ENCODE results near the gene CCNY.

Gene CCNY

GRCh38 chr10:35348609-35349388 is 12.5 kb downstream of the CCNY start:
- H3K4me1 ChIP-seq (ENCODE audit: low read depth, poor library complexity, severe bottlenecking), result peaks cover 2% of the 10 kb centered on the region
- H2AFZ ChIP-seq (ENCODE audit: low read depth), result no peak overlapping the region
- H4K20me1 ChIP-seq (ENCODE audit: insufficient read depth), result peaks cover 6% of the 10 kb centered on the region; the same call in 1 of the 2 replicates

GRCh38 chr10:35349389-35349915 is 13.1 kb downstream of the CCNY start:
- Histone ChIP-seq H3K79me2 (ENCODE audit: insufficient read depth, low read depth) (peaks cover 56% of the 10 kb centered on the region; the same call in 1 of the 2 replicates), H3K4me1 (ENCODE audit: low read depth, poor library complexity, severe bottlenecking) (peaks cover 2% of the 10 kb centered on the region), H3K27ac (no peak overlapping the region), H3K4me2 (no peak overlapping the region), H2AFZ (ENCODE audit: low read depth) (no peak overlapping the region), H3K27me3 (ENCODE audit: insufficient read depth, low read depth) (no peaks in the 10 kb centered on the region), H3K36me3 (ENCODE audit: insufficient read depth) (no peaks in the 10 kb centered on the region), H3K9ac (no peak overlapping the region), H4K20me1 (ENCODE audit: insufficient read depth) (peaks cover 6% of the 10 kb centered on the region; the same call in 1 of the 2 replicates), H3K4me3 (IDR thresholded peaks at IDR 0.05; ENCODE audit: insufficient read depth, low read depth, low read length) (no peak overlapping the region)
- TF ChIP-seq CTCF (conservative IDR thresholded peaks at IDR 0.05; ENCODE audit: low read depth, low read length), result no peak

More at GRCh38 chr10:35348609-35349388, 12.5 kb downstream of the CCNY start:
- no peak overlapping the region for H3K9ac ChIP-seq
- H3K36me3 ChIP-seq (ENCODE audit: insufficient read depth), result no peaks in the 10 kb centered on the region
- no peak overlapping the region for H3K4me3 ChIP-seq (IDR thresholded peaks at IDR 0.05; ENCODE audit: insufficient read depth, low read depth, low read length)
- no peak overlapping the region for H3K27ac ChIP-seq
- H3K4me2 ChIP-seq, result no peak overlapping the region
- peaks cover 59% of the 10 kb centered on the region for H3K79me2 ChIP-seq (ENCODE audit: insufficient read depth, low read depth)
- H3K27me3 ChIP-seq (ENCODE audit: insufficient read depth, low read depth), result no peaks in the 10 kb centered on the region
- no peak for TF ChIP-seq CTCF (conservative IDR thresholded peaks at IDR 0.05; ENCODE audit: low read depth, low read length)

GRCh38 chr10:35351021-35351420 is 14.7 kb downstream of the CCNY start:
- H3K4me2 ChIP-seq, result no peak overlapping the region
- H2AFZ ChIP-seq (ENCODE audit: low read depth), result no peak overlapping the region
- no peaks in the 10 kb centered on the region for H3K36me3 ChIP-seq (ENCODE audit: insufficient read depth)
- no peaks in the 10 kb centered on the region for H3K27me3 ChIP-seq (ENCODE audit: insufficient read depth, low read depth)
- H3K9ac ChIP-seq, result no peak overlapping the region
- peaks cover 7% of the 10 kb centered on the region; the same call in 1 of the 2 replicates for H4K20me1 ChIP-seq (ENCODE audit: insufficient read depth)
- H3K4me3 ChIP-seq (IDR thresholded peaks at IDR 0.05; ENCODE audit: insufficient read depth, low read depth, low read length), result no peak overlapping the region
- TF ChIP-seq CTCF (conservative IDR thresholded peaks at IDR 0.05; ENCODE audit: low read depth, low read length), result no peak
- no peak overlapping the region for H3K27ac ChIP-seq
- H3K79me2 ChIP-seq (ENCODE audit: insufficient read depth, low read depth), result peaks cover 51% of the 10 kb centered on the region; the same call in 1 of the 2 replicates
- peaks cover 16% of the 10 kb centered on the region for H3K4me1 ChIP-seq (ENCODE audit: low read depth, poor library complexity, severe bottlenecking)

- Histone ChIP-seq H3K4me3 (IDR thresholded peaks at IDR 0.05; ENCODE audit: insufficient read depth, low read depth, low read length) (no peak overlapping the region), H2AFZ (ENCODE audit: low read depth) (no peak overlapping the region), H4K20me1 (ENCODE audit: insufficient read depth) (peaks cover 13% of the 10 kb centered on the region; the same call in 1 of the 2 replicates), H3K4me2 (no peak overlapping the region), H3K27me3 (ENCODE audit: insufficient read depth, low read depth) (no peaks in the 10 kb centered on the region), H3K4me1 (ENCODE audit: low read depth, poor library complexity, severe bottlenecking) (peaks cover 24% of the 10 kb centered on the region), H3K9ac (no peak overlapping the region), H3K36me3 (ENCODE audit: insufficient read depth) (no peaks in the 10 kb centered on the region), H3K79me2 (ENCODE audit: insufficient read depth, low read depth) (peaks cover 48% of the 10 kb centered on the region; the same call in 1 of the 2 replicates), H3K27ac (no peak overlapping the region)
- no peak for TF ChIP-seq CTCF (conservative IDR thresholded peaks at IDR 0.05; ENCODE audit: low read depth, low read length)
These were observed 15.8 kb downstream of the CCNY start for GRCh38 chr10:35352097-35352496.

Data from KMS-11 (cell line).